Spinal cord (tissue), 10 donors: ENCODE results near the gene CHMP6. TPM values are rescaled to one million over a fixed set of nuclear protein-coding genes. Genes with fewer than 3 reads are reported as not detected.
A peak's percentile ranks its signal among the peaks of the same experiment; 100 is the strongest.
"Not testable (repeated sequence)": the region's sequence is repeated elsewhere in the genome, so short reads cannot be mapped to it uniquely, and the experiment has no call there.

Source experiments
- DNase-seq, 6 donors: peaks; one replicate each; pipeline versions ENCODE4 v3.0.0 to v3.0.0-alpha.2; 2013 to 2015; ENCODE audit warnings: low spot score in 6 of 6, low read depth in 4 of 6
- H3K27ac ChIP-seq: one replicate; pipeline ENCODE4 v1.5.1; 2013; ENCODE audit warnings: low read depth, low read length, control low read depth
- H3K27me3 ChIP-seq: one replicate; pipeline ENCODE4 v1.6.1; 2013; ENCODE audit warnings: low read length; ENCODE audit not compliant: control insufficient read depth, insufficient read depth
- H3K36me3 ChIP-seq: one replicate; pipeline ENCODE4 v1.6.1; 2013; ENCODE audit warnings: low read length; ENCODE audit not compliant: control insufficient read depth, insufficient read depth
- H3K4me1 ChIP-seq: one replicate; pipeline ENCODE4 v1.6.1; 2013; ENCODE audit warnings: low read length; ENCODE audit not compliant: control insufficient read depth, insufficient read depth
- H3K4me3 ChIP-seq: one replicate; pipeline ENCODE4 v1.5.1; 2013; ENCODE audit warnings: low read depth, low read length, control low read depth
- H3K9me3 ChIP-seq: one replicate; pipeline ENCODE4 v1.6.1; 2013; ENCODE audit warnings: low read length; ENCODE audit not compliant: control insufficient read depth, insufficient read depth
- WGBS: methylation state at CpG from one replicate; pipeline ENCODE4 v1.1.5; 2013; ENCODE audit warnings: missing lambda C conversion rate; ENCODE audit not compliant: insufficient coverage; 5-methylcytosine and 5-hydroxymethylcytosine counted together
- polyA plus RNA-seq, 2 donors: library from polyadenylated mRNA; unstranded; fragments of 120-200 nt; gene quantifications; one replicate each; pipeline ENCODE4 v1.2.1, GENCODE V29; 2013; ENCODE audit not compliant: insufficient read length in 2 of 2
- total RNA-seq, 2 donors: library from RNA; depleted of rRNA in 1 of 2; stranded (reverse); fragments of 120-200 nt in 1 of 2; fragments of >200 nt in 1 of 2; gene quantifications; one replicate each; pipeline versions ENCODE4 v1.2.3 to v1.2.4, GENCODE V29; 2013 to 2014
- donor health status: healthy.

CHMP6 gene
- total and polyA plus RNA-seq, 4 donors: 10.2 to 43.1 (median 24.1) TPM

DNA sequence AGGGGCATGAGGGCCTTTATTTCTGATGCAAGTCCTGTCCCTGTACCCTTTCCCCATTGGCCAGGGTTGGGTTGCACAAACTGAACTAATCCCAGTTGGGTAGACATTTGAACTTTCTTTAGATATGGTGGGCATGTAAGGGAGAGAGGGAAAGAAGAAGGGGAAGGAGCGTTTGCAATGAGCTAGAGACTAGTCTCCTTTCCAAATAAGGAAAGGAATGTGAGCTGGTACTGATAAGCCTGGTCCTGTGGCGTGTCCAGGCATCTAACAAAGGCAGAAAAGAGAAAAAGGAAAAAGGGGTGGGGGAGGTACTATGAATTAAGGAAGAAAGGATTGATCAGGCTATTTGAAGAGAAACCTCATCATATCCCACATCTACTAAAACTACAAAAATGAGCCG lies 20.3 kb downstream of the CHMP6 start:
- no CpG with 5 or more reads among the region's 3 CpGs for WGBS
- Histone ChIP-seq H3K36me3 (no peaks in the 10 kb centered on the region), H3K27me3 (no peaks in the 10 kb centered on the region), H3K9me3 (no peaks in the 10 kb centered on the region), H3K27ac (no peak overlapping the region), H3K4me3 (no peak overlapping the region), H3K4me1 (no peaks in the 10 kb centered on the region)
- DNase-seq: no peak

GRCh38 chr17:81012574-81013447 lies 21.2 kb downstream of the CHMP6 start:
- Histone ChIP-seq H3K27me3 (no peaks in the 10 kb centered on the region), H3K4me1 (peaks cover 4% of the 10 kb centered on the region), H3K27ac (no peak overlapping the region), H3K4me3 (no peak overlapping the region), H3K9me3 (no peaks in the 10 kb centered on the region), H3K36me3 (no peaks in the 10 kb centered on the region)
- 82% methylated on average over 11 of the region's 13 CpGs for WGBS
- DNase-seq: no peak

DNA sequence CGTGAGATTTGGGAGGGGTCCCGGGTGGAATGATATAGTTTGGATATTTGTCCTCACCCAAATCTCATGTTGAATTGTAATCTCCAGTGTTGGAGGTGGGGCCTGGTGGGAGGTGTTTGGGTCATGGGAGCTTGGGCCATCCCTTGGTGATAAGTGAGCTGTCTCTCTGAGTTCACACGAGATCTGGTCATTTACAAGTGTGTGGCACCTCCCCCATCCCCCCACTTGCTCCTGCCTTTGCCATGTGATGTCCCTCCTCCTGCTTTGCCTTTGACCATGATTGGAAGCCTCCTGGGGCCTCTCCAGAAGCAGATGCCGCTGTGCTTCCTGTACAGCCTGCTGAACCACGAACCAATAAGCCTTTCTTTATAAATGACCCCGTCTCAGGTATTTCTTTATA lies 22.0 kb downstream of the CHMP6 start:
- Histone ChIP-seq H3K4me3 (no peak overlapping the region), H3K27ac (no peak overlapping the region), H3K36me3 (no peaks in the 10 kb centered on the region), H3K4me1 (peaks cover 13% of the 10 kb centered on the region), H3K9me3 (no peaks in the 10 kb centered on the region), H3K27me3 (no peaks in the 10 kb centered on the region)
- WGBS: 71% methylated on average over 1 of the region's 6 CpGs
- DNase-seq: no peak

DNA sequence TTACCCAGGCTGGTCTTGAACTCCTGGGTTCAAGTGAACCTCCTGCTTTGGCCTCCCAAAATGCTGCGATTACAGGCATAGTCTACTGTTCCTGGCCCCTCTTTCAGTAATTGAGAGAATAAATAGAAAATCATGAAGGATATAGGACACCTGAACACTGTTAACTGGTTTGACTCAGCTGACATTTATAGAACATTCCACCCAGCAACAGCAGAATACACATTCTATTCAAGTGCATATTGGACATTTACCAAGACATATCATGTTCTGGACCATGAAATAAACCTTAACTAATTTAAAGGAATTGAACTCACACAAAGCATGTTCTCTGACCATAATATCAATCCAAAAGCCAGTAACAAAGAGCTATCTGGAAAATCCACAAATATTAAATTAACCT lies 23.5 kb downstream of the CHMP6 start:
- Histone ChIP-seq H3K9me3 (no peaks in the 10 kb centered on the region), H3K36me3 (no peaks in the 10 kb centered on the region), H3K4me3 (no peak overlapping the region), H3K27ac (no peak overlapping the region), H3K27me3 (no peaks in the 10 kb centered on the region), H3K4me1 (peaks cover 21% of the 10 kb centered on the region)
- DNase-seq: no peak
- WGBS: 100% methylated on average over 1 of the region's 1 CpG

DNA sequence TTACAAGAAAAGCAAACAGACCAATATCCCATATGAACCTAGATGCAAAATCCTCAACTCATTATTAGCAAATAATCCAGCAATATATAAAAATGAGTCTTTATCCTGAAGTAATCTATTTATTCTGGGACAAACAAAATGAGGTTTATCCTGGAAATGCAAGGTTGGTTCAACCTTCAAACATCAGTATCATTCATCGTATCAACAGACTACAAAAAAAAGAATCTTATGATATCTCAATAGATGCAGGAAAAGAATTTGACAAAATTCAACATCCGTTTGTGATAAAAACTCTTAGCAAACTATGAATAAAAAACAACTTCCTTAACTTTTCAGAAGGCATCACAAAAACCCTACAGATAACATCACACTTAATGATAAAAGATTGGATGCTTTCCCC lies 24.9 kb downstream of the CHMP6 start:
- DNase-seq: no peak
- H3K27ac ChIP-seq: no peak overlapping the region
- peaks cover 34% of the 10 kb centered on the region for H3K4me1 ChIP-seq
- H3K4me3 ChIP-seq: no peak overlapping the region
- H3K27me3 ChIP-seq: no peaks in the 10 kb centered on the region
- H3K9me3 ChIP-seq: no peaks in the 10 kb centered on the region
- WGBS: no CpG with 5 or more reads among the region's 2 CpGs
- H3K36me3 ChIP-seq: no peaks in the 10 kb centered on the region

- not testable (repeated sequence) for H3K27me3 ChIP-seq, DNase-seq, H3K36me3 ChIP-seq, H3K4me3 ChIP-seq, H3K9me3 ChIP-seq
- peaks cover 39% of the 10 kb centered on the region for H3K4me1 ChIP-seq
- WGBS: 100% methylated on average over 3 of the region's 4 CpGs
- peak overlapping the region; percentile 90 for H3K27ac ChIP-seq
Measured at GRCh38 chr17:81017330-81017729, 25.7 kb downstream of the CHMP6 start.

DNA sequence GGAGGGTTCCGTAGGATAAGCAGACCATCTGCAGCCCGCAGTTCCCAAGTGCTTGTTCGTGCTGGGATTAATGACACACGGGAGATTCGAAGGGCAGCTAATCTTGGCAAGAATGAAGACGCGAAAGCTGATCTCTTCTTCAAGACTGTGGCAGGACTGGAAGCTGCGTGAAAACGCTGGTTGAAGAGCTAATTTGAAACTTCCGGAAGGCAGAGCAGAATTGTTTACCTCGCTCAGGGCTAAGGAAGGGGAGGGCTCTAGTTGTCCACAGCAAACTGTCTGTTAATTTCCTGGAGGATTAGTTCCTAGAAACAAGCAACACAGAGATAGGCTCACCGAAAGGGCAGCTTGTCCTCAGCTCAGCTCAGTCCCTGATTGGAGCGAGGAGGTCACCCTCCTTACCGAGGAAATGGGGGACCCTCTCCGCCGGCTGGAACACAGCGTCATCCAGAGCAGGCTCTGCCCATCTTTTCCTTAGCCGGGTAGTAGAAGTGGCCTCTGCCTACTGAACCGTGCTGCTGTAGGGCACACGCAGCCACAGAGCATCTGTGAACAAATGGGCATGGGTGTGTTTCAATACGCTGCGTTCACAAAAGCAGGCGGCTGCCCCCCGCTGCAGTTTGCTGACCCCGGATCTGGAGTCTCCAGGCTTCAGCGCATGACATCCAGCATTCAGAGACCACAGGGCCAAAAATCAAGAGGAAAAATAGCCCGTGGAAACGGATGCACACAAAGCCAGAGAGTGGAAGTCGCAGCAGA lies 26.6 kb downstream of the CHMP6 start:
- Histone ChIP-seq H3K36me3 (no peaks in the 10 kb centered on the region), H3K9me3 (no peaks in the 10 kb centered on the region), H3K27ac (peak overlapping the region; percentile 90), H3K4me3 (peak overlapping the region; percentile 24), H3K27me3 (no peaks in the 10 kb centered on the region), H3K4me1 (peaks cover 39% of the 10 kb centered on the region)
- DNase-seq: peak in 2 of 6 donors; percentile 65 to 72
- 6% methylated on average over 28 of the region's 29 CpGs for WGBS

DNA sequence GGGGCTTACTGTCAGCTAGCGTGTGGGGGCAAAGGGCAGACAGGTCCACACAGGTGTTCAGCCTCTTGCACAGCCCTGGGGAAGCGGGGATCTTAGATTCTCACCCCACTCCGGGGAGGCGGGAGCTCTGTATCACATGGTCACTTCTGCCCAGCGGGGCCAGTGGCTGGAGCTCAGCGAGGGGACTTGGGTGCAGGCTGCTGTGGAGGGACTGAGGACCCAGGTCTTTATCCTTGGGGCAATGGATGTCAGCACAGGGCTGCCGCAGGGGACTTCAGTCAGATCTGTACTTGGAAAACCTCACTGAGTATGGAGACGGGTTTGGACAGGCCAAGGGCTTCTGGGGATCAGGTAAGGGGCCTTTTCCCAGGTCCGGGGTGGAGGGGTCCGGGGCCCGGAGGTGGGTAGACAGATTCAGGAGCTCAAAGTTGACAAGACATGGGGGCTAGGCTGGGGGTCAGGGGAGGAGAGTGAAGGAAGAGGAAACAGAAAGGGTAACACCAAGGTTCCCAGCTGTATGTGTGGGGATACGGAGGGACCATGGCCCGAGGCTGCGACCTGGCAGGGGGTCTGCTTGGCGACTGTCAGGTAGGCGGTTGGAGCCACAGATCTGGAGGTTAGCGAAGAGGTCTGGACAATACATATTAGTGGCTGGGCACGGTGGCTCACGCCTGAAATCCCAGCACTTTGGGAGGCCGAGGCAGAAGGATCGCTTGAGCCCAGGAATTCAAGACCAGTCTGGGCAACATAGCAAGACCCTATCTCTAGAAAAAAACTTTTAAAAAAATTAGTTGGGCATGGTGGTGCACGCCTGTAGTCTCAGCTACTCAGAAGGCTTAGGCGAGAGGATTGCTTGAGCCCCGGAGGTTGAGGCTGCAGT lies 28.2 kb downstream of the CHMP6 start:
- no peak overlapping the region for H3K4me3 ChIP-seq
- no peaks in the 10 kb centered on the region for H3K36me3 ChIP-seq
- peaks cover 54% of the 10 kb centered on the region for H3K4me1 ChIP-seq
- WGBS: 94% methylated on average over 18 of the region's 24 CpGs
- H3K27me3 ChIP-seq: no peaks in the 10 kb centered on the region
- no peak overlapping the region for H3K27ac ChIP-seq
- no peak for DNase-seq
- no peaks in the 10 kb centered on the region for H3K9me3 ChIP-seq

GRCh38 chr17:81020443-81020766 lies 28.8 kb downstream of the CHMP6 start:
- Histone ChIP-seq H3K27me3 (no peaks in the 10 kb centered on the region), H3K4me3 (no peak overlapping the region), H3K4me1 (peaks cover 60% of the 10 kb centered on the region), H3K9me3 (no peaks in the 10 kb centered on the region), H3K27ac (peak overlapping the region; percentile 57), H3K36me3 (no peaks in the 10 kb centered on the region)
- no peak for DNase-seq
- WGBS: 88% methylated on average over 10 of the region's 11 CpGs
